NCI-H2081 treated with DMSO at 0.1 percent for 48 hours (cell line): ENCODE measurements around the gene COL23A1.

Source experiments
- DNase-seq: peaks from one replicate; lab custom pipeline; 2025; lab: John Stamatoyannopoulos, UW

COL23A1 gene

GRCh38 chr5:178554311-178554710 is 35.9 kb downstream of the COL23A1 start:
- DNase-seq: no peak

DNA sequence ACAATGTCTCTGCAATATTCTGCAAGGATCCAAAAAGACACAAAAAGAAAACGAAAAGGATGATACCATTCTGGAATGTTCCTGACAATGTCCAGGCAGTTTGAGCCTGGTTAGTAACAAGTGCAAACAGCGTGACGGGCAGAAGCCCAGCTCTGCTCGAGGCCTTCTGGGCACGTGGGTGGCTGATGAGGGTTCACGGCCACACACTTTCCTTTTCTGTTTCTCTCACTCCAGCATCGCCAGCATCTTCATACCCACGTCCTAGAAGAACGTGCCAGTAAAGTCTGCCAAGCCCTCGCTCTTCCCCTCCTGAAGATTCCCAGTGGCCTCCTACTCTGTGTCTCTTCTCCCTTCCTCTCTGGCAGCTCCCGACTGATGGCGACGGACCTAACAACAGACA is 36.7 kb downstream of the COL23A1 start:
- no peak for DNase-seq

DNA sequence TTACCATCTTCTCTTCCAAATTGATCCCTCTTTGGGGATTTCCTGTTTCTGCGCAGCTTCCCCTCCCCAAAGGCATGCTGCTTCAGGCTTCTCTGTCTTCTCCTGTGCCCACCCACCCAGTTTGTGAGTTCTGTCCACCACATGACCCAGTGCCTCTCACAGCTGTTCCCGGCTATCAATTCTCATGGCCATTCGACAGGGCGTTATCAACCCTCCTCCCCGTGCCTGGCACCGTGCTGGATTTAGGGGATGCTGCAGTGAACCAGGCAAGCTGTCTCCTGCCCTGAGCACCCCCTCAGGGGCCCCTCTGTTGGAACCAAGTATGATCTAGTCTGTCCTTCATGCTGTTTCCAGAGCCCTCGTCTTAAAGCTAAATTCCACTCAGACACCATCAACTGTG is 38.7 kb downstream of the COL23A1 start:
- no peak for DNase-seq

- DNase-seq: no peak
Measured at GRCh38 chr5:178551059-178551458, 39.1 kb downstream of the COL23A1 start.

GRCh38 chr5:178548746-178549145 is 41.4 kb downstream of the COL23A1 start:
- no peak for DNase-seq

GRCh38 chr5:178547753-178548415 is 42.3 kb downstream of the COL23A1 start:
- no peak for DNase-seq

DNA sequence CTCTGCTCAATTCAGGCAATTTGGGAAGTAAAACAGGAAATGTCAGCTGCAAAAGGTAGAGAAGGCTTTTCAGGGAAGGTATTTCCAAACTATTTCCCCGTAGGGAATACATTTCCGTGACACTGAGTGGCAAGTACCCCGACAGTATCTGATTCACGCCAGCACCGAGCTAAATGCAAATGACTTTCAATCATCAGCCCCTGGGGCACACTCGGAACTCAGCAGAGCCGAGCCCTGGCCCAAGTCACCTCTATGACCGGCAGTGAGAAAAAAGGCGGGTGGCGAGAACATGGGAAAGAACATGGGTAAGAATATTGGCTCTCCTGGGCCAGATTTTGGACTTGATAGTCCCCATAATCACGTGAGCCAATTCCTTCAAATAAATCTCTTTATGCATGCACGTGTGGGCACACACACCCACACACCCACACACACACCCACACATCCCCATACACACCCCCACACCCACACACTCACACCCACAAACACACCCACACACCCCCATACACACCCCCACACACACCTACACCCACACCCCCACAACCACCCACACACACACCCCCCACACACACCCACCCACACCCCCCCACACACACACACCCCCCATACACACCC is 43.0 kb downstream of the COL23A1 start:
- DNase-seq: no peak

DNA sequence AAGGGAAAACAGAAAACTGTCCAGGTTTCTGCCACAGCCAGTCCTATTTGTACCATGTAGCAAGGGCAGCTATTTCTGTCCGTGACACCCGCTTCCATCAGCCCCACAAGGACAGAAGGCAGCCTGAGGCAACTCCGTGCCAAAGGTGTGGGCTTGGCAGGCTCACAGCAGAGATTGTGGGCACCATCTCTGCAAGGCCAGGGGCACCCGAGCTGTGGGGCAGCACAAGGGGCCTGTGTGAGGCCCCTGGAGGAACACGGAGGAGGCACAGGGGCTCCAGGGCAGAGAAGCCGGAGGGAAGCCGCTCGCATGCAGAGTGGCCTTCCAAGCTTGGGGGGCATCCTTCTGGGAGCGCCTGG is 43.5 kb downstream of the COL23A1 start:
- DNase-seq: no peak

DNA sequence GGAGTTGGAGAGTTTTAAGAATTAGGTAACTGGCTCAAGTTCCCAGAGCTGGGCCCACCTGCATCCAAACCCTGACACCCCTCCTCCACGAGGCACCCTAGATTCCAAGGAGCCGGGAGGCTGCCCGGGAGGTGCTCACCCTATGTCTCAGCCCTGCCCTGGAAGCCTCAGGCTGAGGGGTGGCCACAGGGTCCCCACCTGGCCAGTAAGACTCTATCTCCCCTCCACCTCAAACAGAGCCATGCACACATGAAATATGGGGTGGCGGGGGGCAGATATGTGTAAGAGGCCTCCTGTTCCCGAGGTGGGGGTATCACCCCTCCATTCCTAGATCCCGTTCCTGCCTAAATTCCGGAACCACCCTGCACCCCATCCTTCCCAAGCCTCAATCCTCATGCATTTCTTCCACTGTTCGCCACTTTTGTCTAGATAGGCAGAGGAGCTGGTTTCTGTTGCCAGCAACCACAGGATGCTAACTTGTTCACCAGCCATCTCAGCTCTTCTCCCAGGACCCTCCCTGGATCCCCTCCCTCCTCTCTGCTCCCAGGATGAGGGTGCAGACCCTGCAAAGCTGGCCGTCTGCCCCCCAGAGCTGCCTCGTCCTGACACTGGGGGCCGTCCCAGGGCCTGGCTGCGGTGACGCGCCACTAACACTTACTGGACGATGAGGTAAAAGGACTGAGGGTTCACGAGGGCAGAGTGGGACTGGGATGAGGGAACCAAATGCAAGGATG is 44.1 kb downstream of the COL23A1 start:
- DNase-seq: no peak

DNA sequence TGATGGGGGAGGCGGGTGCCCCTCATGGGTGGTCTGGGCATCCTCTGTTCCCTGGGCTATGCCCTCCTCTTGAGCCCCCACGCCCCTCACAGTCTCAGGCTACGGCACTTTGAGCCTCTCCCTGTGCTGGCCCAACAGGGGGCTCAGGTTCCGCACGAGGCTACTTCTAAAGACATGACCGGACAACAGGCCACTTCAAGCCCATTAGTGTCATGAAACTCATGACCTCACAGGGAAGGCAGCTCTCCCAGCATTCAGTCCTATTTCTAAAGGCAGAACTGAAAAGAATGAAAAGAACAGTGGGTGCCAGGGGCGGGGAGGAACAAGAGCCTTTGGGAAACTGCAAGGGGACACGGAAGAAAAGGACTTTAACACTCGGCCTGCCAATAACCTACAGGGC is 45.0 kb downstream of the COL23A1 start:
- DNase-seq: no peak

- no peak for DNase-seq
Measured at GRCh38 chr5:178544166-178544834, 45.9 kb downstream of the COL23A1 start.

GRCh38 chr5:178542455-178542854 is 47.7 kb downstream of the COL23A1 start:
- no peak for DNase-seq

GRCh38 chr5:178540526-178540925 is 49.7 kb downstream of the COL23A1 start:
- DNase-seq: no peak

DNA sequence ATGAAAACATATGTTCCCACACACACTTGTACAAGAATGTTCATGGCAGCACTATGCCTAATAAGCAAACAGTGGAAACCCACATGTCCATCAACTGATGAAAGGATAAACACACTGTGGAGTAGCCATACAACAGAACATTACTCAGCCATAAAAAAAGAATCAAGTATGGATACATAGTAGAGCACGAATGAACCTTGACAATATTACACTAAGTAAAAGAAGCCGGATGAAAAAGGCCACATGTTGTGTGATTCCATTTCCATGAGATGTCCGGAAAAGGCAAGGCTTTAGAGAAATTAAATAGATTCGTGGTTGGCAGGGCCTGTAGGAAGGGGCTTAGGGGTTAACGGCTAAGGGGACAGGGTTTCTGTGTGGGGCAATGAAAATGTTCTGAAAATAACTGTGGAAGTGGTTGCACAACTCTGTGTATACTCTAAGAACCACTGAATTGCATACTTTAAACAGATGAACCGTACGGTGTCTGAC is 51.4 kb downstream of the COL23A1 start:
- no peak for DNase-seq

- no peak for DNase-seq
Measured at GRCh38 chr5:178537467-178538371, 52.5 kb downstream of the COL23A1 start.

GRCh38 chr5:178536541-178537466 is 53.4 kb downstream of the COL23A1 start:
- no peak for DNase-seq

- DNase-seq: no peak
Measured at GRCh38 chr5:178535299-178536175, 54.7 kb downstream of the COL23A1 start.

GRCh38 chr5:178533136-178533535 is 57.1 kb downstream of the COL23A1 start:
- DNase-seq: no peak

GRCh38 chr5:178532666-178533065 is 57.5 kb downstream of the COL23A1 start:
- no peak for DNase-seq

DNA sequence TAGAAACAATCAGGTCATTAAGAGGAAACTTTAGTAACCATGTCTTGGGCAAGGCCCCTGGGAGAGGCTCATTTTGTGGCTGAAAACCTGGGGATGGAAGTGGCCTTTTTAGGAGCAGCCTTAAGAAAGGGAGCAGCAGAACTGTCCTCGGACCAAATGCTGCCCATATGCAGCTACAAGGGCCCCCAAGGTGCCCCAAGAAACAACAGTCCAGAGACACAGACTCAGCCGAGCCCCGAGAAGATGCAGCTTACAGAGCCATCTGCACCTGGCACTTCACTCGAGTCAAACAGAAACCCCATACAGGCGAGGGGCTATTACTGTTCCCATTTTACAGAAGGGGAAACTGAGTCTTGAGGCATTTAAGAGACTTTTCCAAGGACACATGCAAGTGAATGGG is 58.0 kb downstream of the COL23A1 start:
- no peak for DNase-seq
